H1 (cell line): ENCODE results near the gene SEC31A. TPM values are rescaled to one million over a fixed set of nuclear protein-coding genes. Genes with fewer than 3 reads are reported as not detected.

Experiments used
- CTCF ChIA-PET: fragments of 300-600 bp; sonication (Branson Sonifier 250); formaldehyde crosslinking; loops from one replicate; lab custom pipeline; 2021; ENCODE audit not compliant: partially characterized antibody; lab: Charles Lee
- POLR2A ChIA-PET: fragments of 300-600 bp; sonication (Branson Sonifier 250); formaldehyde crosslinking; loops from one replicate; lab custom pipeline; 2021; ENCODE audit warnings: inconsistent platforms; ENCODE audit not compliant: partially characterized antibody; lab: Charles Lee
- DNase-seq, 2 experiments: peaks; one replicate each; pipeline versions ENCODE4 v3.0.0 to v3.0.0-alpha.2; 2010 to 2022; ENCODE audit warnings: low spot score in 2 of 2, low read depth in 1 of 2, mixed read lengths in 1 of 2
- FAIRE-seq: peaks from 2 replicates; lab custom pipeline; 2011; peaks lifted over from hg19 to GRCh38; lab: Jason Lieb, UNC
- H2AFZ ChIP-seq: 2 replicates; pipeline ENCODE4 v1.8.1; 2012; ENCODE audit warnings: low read length, inconsistent platforms
- H2AK5ac ChIP-seq: 2 replicates; pipeline ENCODE4 v1.6.1; 2013; ENCODE audit warnings: low read depth, low read length
- H2BK120ac ChIP-seq: replicated peaks from 2 replicates; pipeline ENCODE3; 2013; ENCODE audit warnings: low read depth, low read length, inconsistent platforms
- H2BK12ac ChIP-seq: 2 replicates; pipeline ENCODE4 v1.6.1; 2013; ENCODE audit warnings: low read depth, low read length
- H2BK15ac ChIP-seq: 2 replicates; pipeline ENCODE4 v1.6.1; 2013; ENCODE audit warnings: low read length
- H2BK20ac ChIP-seq: 2 replicates; pipeline ENCODE4 v1.6.1; 2013; ENCODE audit warnings: low read length
- H2BK5ac ChIP-seq: 2 replicates; pipeline ENCODE4 v1.6.1; 2013; ENCODE audit warnings: low read depth, low read length
- H3K14ac ChIP-seq: 2 replicates; pipeline ENCODE4 v1.6.1; 2013; ENCODE audit warnings: inconsistent platforms; ENCODE audit not compliant: insufficient read length
- H3K18ac ChIP-seq: 2 replicates; pipeline ENCODE4 v1.6.1; 2013; ENCODE audit warnings: low read length; ENCODE audit errors: extremely low read depth
- H3K23ac ChIP-seq: 2 replicates; pipeline ENCODE4 v1.6.1; 2013; ENCODE audit warnings: inconsistent platforms; ENCODE audit not compliant: insufficient read length
- H3K23me2 ChIP-seq: 2 replicates; pipeline ENCODE4 v1.6.1; 2013; ENCODE audit warnings: low read depth, low read length
- H3K27ac ChIP-seq: 2 replicates; pipeline ENCODE4 v1.6.1; 2011; ENCODE audit warnings: low read depth, low read length, inconsistent platforms
- H3K27me3 ChIP-seq, 4 experiments: replicated peaks in 1 of 4; 1 replicate in 1 of 4; 2 replicates in 3 of 4; pipeline versions ENCODE4 v1.6.1 to v1.8.1; 2011 to 2013; ENCODE audit warnings: low read length in 3 of 4, mild to moderate bottlenecking in 3 of 4, inconsistent platforms in 2 of 4, mixed read lengths in 2 of 4, moderate library complexity in 1 of 4; ENCODE audit not compliant: control insufficient read depth in 3 of 4, insufficient read depth in 3 of 4; ENCODE audit errors: extremely low read depth in 1 of 4
- H3K36me3 ChIP-seq, 4 experiments: 2 replicates each; pipeline versions ENCODE4 v1.6.1 to v1.8.1; 2011 to 2013; ENCODE audit warnings: mild to moderate bottlenecking in 4 of 4, low read length in 3 of 4, moderate library complexity in 2 of 4, control low read depth in 1 of 4, inconsistent platforms in 1 of 4; ENCODE audit not compliant: insufficient read depth in 4 of 4, control insufficient read depth in 2 of 4
- H3K4ac ChIP-seq: replicated peaks from 2 replicates; pipeline ENCODE3; 2013; ENCODE audit warnings: low read length, low read depth, mixed read lengths, inconsistent platforms; ENCODE audit not compliant: insufficient read length
- H3K4me1 ChIP-seq, 4 experiments: replicated peaks in 1 of 4; 1 replicate in 1 of 4; 2 replicates in 3 of 4; pipeline versions ENCODE4 v1.6.1 to v1.8.1; 2011 to 2013; ENCODE audit warnings: low read length in 3 of 4, inconsistent platforms in 2 of 4, mixed read lengths in 1 of 4; ENCODE audit not compliant: insufficient read depth in 4 of 4, control insufficient read depth in 3 of 4
- H3K4me2 ChIP-seq, 2 experiments: 2 replicates each; pipeline versions ENCODE4 v1.6.1 to v1.8.1; 2011 to 2013; ENCODE audit warnings: low read depth in 2 of 2, low read length in 2 of 2, control low read depth in 1 of 2, inconsistent platforms in 1 of 2, mild to moderate bottlenecking in 1 of 2; ENCODE audit not compliant: insufficient read depth in 1 of 2
- H3K4me3 ChIP-seq, 4 experiments: fragments of 200-600, 300-600 bp in 1 of 4; sonication (generic), shearing (Covaris generic), sonication (Bioruptor Twin) in 1 of 4; 2 replicates each; pipeline versions ENCODE4 v1.5.1 to v1.8.1; 2011 to 2016; ENCODE audit warnings: low read length in 4 of 4, low read depth in 3 of 4, control low read depth in 2 of 4, inconsistent platforms in 2 of 4, mild to moderate bottlenecking in 2 of 4, mixed read lengths in 1 of 4, moderate library complexity in 1 of 4; ENCODE audit not compliant: insufficient read depth in 2 of 4; ENCODE audit errors: extremely low read depth in 1 of 4
- H3K56ac ChIP-seq: replicated peaks from 2 replicates; pipeline ENCODE3; 2013; ENCODE audit warnings: low read depth, mild to moderate bottlenecking, mixed read lengths, low read length, inconsistent platforms; ENCODE audit not compliant: insufficient read length
- H3K79me1 ChIP-seq: 2 replicates; pipeline ENCODE4 v1.6.1; 2013; ENCODE audit warnings: low read depth, low read length, control low read depth
- H3K79me2 ChIP-seq, 2 experiments: 2 replicates each; pipeline versions ENCODE4 v1.6.1 to v1.8.1; 2012 to 2013; ENCODE audit warnings: low read length in 2 of 2, mild to moderate bottlenecking in 2 of 2, inconsistent platforms in 1 of 2; ENCODE audit not compliant: insufficient read depth in 2 of 2, control insufficient read depth in 1 of 2
- H3K9ac ChIP-seq, 4 experiments: replicated peaks in 1 of 4; 1 replicate in 1 of 4; 2 replicates in 3 of 4; pipeline versions ENCODE4 v1.6.1 to v1.8.1; 2011 to 2013; ENCODE audit warnings: low read depth in 3 of 4, low read length in 3 of 4, control low read depth in 2 of 4, mild to moderate bottlenecking in 2 of 4, moderate library complexity in 2 of 4, inconsistent platforms in 1 of 4; ENCODE audit errors: extremely low read depth in 1 of 4
- H3K9me3 ChIP-seq, 2 experiments: 2 replicates each; pipeline versions ENCODE4 v1.6.1 to v1.8.1; 2012 to 2013; ENCODE audit warnings: mild to moderate bottlenecking in 2 of 2, moderate library complexity in 2 of 2, control low read depth in 1 of 2, inconsistent platforms in 1 of 2, low read depth in 1 of 2, low read length in 1 of 2, mixed read lengths in 1 of 2; ENCODE audit not compliant: insufficient read depth in 2 of 2
- H4K20me1 ChIP-seq, 2 experiments: replicated peaks in 1 of 2; 2 replicates each; pipeline versions ENCODE3 to v1.8.1; 2011 to 2013; ENCODE audit warnings: inconsistent platforms in 2 of 2, low read length in 2 of 2, mild to moderate bottlenecking in 1 of 2; ENCODE audit not compliant: insufficient read depth in 2 of 2, control insufficient read depth in 1 of 2
- H4K5ac ChIP-seq: 2 replicates; pipeline ENCODE4 v1.6.1; 2013; ENCODE audit warnings: low read length, low read depth, mixed read lengths, inconsistent platforms; ENCODE audit not compliant: insufficient read length
- H4K8ac ChIP-seq: 2 replicates; pipeline ENCODE4 v1.8.0; 2013; ENCODE audit warnings: mild to moderate bottlenecking, moderate library complexity, low read length, inconsistent platforms; ENCODE audit not compliant: insufficient read depth; ENCODE audit errors: extremely low read depth
- H4K91ac ChIP-seq: replicated peaks from 2 replicates; pipeline ENCODE3; 2013; ENCODE audit warnings: low read length, mixed read lengths, inconsistent platforms; ENCODE audit not compliant: insufficient read length
- WGBS, 2 experiments: shearing (Covaris generic) in 1 of 2; methylation state at CpG; one replicate each; pipeline versions ENCODE4 v1.1.6 to v1.1.7; 2013 to 2015; ENCODE audit warnings: low lambda C conversion rate in 2 of 2, mixed read lengths in 2 of 2, inconsistent platforms in 1 of 2, low coverage in 1 of 2, missing lambda C conversion rate in 1 of 2; ENCODE audit not compliant: insufficient replicate concordance in 2 of 2, insufficient coverage in 1 of 2, insufficient read length in 1 of 2; ENCODE audit errors: extremely low coverage in 1 of 2, missing lambda C conversion rate in 1 of 2; 5-methylcytosine and 5-hydroxymethylcytosine counted together
- polyA plus RNA-seq, 7 experiments: library from polyadenylated mRNA; depleted of rRNA in 3 of 7; stranded (reverse) in 5 of 7; unstranded in 2 of 7; fragments of >200 nt in 5 of 7; fragments of 200-250 nt in 2 of 7; gene quantifications; 1 replicate in 5 of 7; 2 replicates in 1 of 7; 4 replicates in 1 of 7; pipeline versions ENCODE4 v1.2.1 to v1.2.3, GENCODE V29; 2011 to 2013; ENCODE audit warnings: missing spikeins in 2 of 7, mixed read lengths in 2 of 7
- total RNA-seq: library from RNA; stranded (reverse); fragmentation: NEBNext Ultra II Directional; extraction: Animal tissue kit (Norgen Biotek cat#: 25700); gene quantifications from 2 replicates; pipeline ENCODE4 v1.2.1, GENCODE V29; 2021
- TF ChIP-seq, protein P1 (sequence below): IDR thresholded peaks from 2 replicates; pipeline ENCODE4 v1.6.1; 2011; ENCODE audit warnings: low read length, improper control_type of control experiment

Gene SEC31A
- total and polyA plus RNA-seq, 2 of the 8 experiments (the other 6 are each of a cell fraction or from before 2014, with no cell fraction given), result 112 to 125 TPM

DNA sequence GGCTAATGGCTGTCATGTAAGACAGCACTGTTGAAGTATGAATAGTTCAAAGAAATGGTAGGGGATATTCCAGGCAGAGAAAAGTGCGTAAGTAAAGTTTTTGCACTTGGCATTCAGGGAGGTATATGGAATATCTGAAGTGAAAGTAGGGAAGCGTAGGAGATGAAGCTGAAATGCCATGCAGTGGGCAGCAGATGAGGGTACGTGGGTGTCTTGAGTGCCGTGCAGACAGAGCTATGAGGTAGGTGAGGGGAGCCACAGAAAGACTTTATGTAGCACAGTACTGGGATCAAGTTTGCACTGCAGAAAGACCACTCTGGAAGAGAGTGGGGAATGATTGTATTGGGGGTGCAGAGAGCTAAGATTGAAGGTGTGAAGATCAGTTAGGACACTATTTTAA, 87.2 kb downstream of the SEC31A start:
- no peak overlapping the region for H4K5ac ChIP-seq
- no peak overlapping the region for H3K18ac ChIP-seq
- H2BK5ac ChIP-seq, result no peak overlapping the region
- peaks cover 0 to 7% (median 3%) of the 10 kb centered on the region in 4 experiments; a peak in 3 of 7 replicates for H3K4me1 ChIP-seq
- H3K27me3 ChIP-seq, result peaks cover 33 to 62% (median 54%) of the 10 kb centered on the region in 4 experiments
- H2BK20ac ChIP-seq, result no peak overlapping the region
- H4K91ac ChIP-seq, result no peak overlapping the region
- no peak overlapping the region for H3K56ac ChIP-seq
- no peak overlapping the region for H2AK5ac ChIP-seq
- H3K4me3 ChIP-seq, result no peak overlapping the region
- no peak overlapping the region for H3K4me2 ChIP-seq
- 88% methylated on average over 4 of the region's 4 CpGs; no CpG with 5 or more reads in 1 of the 2 experiments for WGBS, 2 experiments
- H3K36me3 ChIP-seq, result no peaks in the 10 kb centered on the region
- no peak overlapping the region for H3K23ac ChIP-seq
- DNase-seq, result no peak
- no peak overlapping the region for H3K9ac ChIP-seq
- H2BK15ac ChIP-seq, result no peak overlapping the region
- no peak overlapping the region for H2BK120ac ChIP-seq
- H2AFZ ChIP-seq, result no peak overlapping the region
- ChIA-PET CTCF (interaction anchor here (1.1 to 1.2 kb wide), 2 partner anchors 62 to 66 kb away, joined by 3 read pairs; no protein-coding TSS in a partner anchor), POLR2A (no interaction called here)
- no peak overlapping the region for H4K8ac ChIP-seq
- no peaks in the 10 kb centered on the region for H3K79me1 ChIP-seq
- TF ChIP-seq, protein P1, sequence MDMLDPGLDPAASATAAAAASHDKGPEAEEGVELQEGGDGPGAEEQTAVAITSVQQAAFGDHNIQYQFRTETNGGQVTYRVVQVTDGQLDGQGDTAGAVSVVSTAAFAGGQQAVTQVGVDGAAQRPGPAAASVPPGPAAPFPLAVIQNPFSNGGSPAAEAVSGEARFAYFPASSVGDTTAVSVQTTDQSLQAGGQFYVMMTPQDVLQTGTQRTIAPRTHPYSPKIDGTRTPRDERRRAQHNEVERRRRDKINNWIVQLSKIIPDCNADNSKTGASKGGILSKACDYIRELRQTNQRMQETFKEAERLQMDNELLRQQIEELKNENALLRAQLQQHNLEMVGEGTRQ, result no peak
- no peak for FAIRE-seq
- no peak overlapping the region for H3K27ac ChIP-seq
- peaks cover 4% of the 10 kb centered on the region; the same call in 1 of the 2 replicates for H3K23me2 ChIP-seq
- H3K9me3 ChIP-seq, result no peaks in the 10 kb centered on the region
- no peak overlapping the region for H2BK12ac ChIP-seq
- no peaks in the 10 kb centered on the region for H3K79me2 ChIP-seq
- peaks cover 0 to 1% of the 10 kb centered on the region in 2 experiments for H4K20me1 ChIP-seq
- H3K14ac ChIP-seq, result no peak overlapping the region
- no peak overlapping the region for H3K4ac ChIP-seq
